Astrocyte of the hippocampus (primary cell): Measurements from ENCODE around the gene CACUL1.
"Not testable (repeated sequence)": the region's sequence is repeated elsewhere in the genome, so short reads cannot be mapped to it uniquely, and the experiment has no call there.

Source experiments
- DNase-seq: peaks from one replicate; pipeline ENCODE4 v3.0.0; 2011; ENCODE audit warnings: low read depth, low spot score

The CACUL1 gene

DNA sequence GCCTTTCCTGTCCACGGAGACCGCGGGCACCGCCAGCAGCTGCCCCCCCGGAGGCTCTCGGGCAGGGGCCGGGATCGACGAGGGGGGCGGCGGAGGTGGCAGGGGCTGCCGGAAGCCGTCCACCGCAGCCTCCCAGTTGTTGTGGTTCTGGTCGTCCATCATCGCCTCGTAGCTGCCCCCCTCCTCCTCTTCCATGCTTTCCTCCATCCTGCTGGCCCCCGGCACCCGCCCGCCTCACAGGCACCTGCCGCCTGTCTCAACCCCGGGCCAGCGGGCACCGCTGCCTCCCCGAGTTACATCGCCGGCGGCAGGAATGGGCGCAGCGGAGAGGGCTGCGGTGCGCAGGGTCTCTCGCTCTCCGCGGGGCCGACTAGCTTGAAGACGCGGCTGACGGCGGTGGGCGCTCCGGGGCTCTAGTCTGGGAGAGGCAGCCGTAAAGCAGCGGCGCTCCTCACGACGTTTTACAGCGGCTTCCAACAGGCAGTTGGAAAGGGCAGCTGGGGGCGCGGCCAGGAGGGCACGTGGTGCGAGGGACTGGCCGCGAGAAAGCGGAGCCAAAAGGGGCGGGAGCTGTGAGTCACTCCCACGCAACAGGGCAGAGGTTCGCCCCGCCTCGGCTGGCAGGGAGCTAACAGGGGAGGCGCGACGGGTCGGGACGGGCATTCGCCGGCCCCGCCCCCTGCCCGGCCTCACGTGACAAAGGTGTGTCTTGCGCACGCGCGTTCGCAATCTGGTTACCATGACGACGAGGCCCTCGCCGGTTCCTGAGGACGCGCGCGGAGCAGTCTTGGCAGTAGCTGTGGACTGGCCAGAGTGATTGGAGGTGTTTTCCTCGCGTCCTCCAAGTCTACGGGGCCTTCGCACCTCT is at the start of gene CACUL1:
TSS of gene CACUL1 (minus strand) at position 415 of the 868 bp plus-strand sequence. CDS start at position 207, 208 bp downstream.
- peak; percentile 100 for DNase-seq

GRCh38 chr10:118804262-118804773 is 49.5 kb upstream of the CACUL1 start:
- DNase-seq, result no peak

DNA sequence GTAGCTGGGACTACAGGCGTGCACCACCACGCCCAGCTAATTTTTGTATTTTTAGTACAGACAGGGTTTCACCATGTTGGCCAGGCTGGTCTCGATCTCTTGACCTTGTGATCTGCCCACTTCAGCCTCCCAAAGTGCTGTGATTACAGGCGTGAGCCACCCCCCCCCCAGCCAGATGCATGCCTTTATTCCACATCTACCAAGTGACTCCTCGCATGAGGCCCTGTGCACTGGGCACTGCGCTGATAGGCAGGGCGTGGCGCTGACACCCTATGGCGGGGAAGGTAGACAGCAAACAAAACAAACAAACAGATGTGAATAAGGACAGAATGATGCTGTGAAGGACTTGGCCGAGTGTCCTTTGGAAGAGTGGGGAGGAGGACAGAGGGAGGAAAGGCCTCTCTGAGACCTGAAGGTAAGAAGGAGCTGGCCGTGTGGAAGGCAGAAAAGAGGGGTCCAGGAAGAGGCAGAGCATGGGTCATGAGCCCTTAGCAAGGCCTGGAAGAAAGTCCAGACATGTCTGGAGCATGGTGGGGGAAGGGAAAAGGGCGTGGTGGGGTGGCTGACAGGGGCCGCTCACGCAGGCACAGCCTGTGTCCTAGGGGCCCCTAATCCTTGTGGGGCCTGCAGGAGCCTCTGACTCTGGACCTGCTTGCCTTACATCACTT is 47.5 kb upstream of the CACUL1 start:
- no peak for DNase-seq

- peak; percentile 42 for DNase-seq
These were observed 46.1 kb upstream of the CACUL1 start for GRCh38 chr10:118800920-118801319.

DNA sequence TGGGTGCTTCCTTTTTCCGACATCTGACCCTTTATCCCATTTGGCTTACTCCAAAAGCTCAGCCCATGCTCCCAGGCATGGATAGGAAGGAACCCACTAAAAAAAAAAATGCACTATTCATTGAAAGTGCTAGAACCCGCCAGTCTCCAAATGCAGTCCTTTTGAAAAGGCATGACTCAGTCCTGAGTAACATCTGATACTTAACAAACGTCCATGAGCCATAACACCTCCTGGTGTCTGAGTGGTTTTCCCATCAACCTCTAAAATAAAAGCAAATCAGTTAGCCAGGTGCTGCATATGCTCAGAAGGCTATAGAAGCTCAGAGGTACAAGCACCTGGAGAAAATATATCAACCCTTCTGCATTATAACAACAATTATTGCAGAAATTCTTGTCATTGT is 45.0 kb upstream of the CACUL1 start:
- DNase-seq, result peak; percentile 64

DNA sequence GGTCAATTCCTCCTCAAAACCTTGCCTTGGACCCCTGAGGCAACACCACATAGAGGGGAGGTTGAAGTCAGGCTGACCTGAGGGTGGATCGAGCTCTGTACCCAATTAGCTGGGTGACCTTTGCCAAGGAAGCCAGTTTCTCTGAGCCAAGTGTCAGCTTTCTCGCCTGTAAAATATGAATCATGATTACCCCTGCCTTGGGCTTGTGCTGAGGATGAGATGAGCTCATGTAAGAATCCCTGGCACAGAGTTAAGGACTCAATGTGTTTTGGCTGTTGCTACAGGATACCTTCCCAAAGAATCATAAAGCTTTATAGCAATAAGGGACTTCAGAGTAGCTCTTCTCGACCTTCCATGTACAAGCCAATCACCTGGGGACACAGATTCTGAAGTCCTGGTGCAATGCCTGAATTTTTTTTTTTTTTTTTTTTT is 43.5 kb upstream of the CACUL1 start:
- DNase-seq, result peak; percentile 46

DNA sequence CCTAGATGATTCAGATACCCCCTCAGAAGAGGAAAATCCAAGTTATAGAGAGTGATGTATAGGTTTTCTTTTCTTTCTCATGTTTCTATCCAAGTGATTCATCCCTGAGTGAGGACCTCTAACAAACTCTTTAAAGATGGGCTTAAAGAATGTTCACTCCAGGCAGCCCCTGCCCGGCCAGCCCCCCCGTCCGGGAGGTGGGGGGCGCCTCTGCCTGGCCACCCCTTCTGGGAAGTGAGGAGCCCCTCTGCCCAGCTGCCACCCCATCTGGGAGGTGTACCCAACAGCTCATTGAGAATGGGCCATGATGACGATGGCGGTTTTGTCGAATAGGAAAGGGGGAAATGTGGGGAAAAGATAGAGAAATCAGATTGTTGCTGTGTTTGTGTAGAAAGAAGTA is 40.2 kb upstream of the CACUL1 start:
- DNase-seq, result not testable (repeated sequence)

- no peak for DNase-seq
These were observed 38.8 kb upstream of the CACUL1 start for GRCh38 chr10:118793545-118793944.

GRCh38 chr10:118792526-118792925 is 37.8 kb upstream of the CACUL1 start:
- DNase-seq, result peak; percentile 76

- DNase-seq, result no peak
These were observed 35.3 kb upstream of the CACUL1 start for GRCh38 chr10:118790058-118790457.

DNA sequence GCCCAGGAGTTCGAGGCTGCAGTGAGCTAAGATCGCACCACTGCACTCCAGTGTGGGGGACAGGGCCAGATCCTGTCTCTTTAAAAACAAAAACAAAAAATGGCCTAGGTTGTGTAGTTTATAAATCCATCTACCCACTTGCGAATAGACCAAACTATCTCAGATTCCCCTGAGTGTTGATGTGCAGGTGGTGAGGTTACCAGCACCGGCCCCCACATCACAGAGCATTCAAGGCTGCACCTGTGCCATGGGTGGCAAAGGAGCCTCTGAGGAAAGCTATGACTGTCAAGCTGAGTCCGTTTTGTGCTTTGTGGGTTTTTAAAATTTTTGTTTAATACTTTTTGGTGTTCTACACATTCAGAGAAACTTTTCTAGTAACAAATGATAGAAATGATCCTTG is 30.8 kb upstream of the CACUL1 start:
- DNase-seq, result no peak

DNA sequence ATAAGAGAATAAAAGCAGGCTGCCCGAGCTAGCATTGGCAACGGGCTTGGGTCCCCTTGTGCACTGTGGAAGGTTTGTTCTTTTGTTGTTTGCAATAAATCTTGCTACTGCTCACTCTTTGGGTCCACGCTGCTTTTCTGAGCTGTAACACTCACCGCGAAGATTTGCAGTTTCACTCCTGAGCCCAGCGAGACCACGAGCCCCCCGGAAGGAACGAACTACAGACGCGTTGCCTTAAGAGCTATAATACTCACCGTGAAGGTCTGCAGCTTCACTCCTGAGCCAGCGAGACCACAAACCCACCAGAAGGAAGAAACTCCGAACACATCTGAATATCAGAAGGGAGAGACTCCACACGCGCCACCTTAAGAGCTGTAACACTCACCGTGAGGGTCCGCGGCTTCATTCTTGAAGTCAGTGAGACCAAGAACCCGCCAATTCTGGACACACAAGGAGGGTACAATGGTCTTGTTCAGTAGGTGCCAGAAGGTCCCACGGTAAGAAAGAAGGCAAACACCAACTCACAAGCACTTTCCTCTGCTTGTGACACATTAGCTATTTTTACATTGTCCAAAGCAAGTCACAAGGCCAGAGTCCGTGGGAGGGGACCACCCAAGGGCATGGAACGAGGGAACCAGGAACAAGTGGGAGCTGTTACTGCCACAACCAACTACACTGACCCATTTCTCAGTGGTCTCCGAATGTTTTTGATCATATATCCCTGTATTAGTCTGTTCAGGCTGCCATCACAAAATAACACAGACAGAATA is 29.2 kb upstream of the CACUL1 start:
- no peak for DNase-seq

DNA sequence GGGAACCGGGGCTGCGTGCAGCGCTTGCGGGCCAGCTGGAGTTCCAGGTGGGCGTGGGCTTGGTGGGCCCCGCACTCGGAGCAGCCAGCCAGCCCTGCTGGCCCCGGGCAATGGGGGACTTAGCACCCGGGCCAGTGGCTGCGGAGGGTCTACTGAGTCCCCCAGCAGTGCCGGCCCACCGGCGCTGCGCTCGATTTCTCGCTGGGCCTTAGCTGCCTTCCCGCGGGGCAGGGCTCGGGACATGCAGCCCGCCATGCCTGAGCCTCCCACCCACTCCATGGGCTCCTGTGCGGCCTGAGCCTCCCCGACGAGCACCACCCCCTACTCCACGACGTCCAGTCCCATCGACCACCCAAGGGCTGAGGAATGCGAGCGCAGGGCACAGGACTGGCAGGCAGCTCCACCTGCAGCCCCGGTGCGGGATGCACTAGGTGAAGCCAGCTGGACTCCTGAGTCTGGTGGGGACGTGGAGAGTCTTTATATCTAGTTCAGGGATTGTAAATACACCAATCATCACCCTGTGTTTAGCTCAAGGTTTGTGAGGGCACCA is 28.2 kb upstream of the CACUL1 start:
- not testable (repeated sequence) for DNase-seq

GRCh38 chr10:118781541-118781940 is 26.8 kb upstream of the CACUL1 start:
- DNase-seq, result no peak

DNA sequence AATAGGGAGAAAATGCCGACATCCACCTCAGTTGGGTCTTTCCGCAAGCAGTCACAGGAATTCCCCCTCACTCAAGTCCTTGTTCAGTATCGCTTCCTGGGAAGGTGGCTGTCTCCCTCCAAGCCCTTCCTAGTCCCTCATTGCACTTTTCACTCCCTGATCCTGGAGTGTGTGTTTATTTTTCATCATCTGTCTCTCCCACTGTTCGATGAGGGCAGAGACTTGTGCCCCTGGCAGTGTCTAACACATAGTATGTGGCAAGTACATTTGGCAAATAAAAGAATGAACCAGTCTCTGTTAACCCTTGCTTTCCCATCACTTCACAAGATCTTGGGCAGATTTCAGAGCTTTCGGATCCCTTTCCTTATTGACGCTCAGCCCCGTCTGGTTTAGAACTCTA is 24.0 kb upstream of the CACUL1 start:
- no peak for DNase-seq

- no peak for DNase-seq
These were observed 22.2 kb upstream of the CACUL1 start for GRCh38 chr10:118776960-118777359.

- no peak for DNase-seq
These were observed 21.3 kb upstream of the CACUL1 start for GRCh38 chr10:118776033-118776432.

DNA sequence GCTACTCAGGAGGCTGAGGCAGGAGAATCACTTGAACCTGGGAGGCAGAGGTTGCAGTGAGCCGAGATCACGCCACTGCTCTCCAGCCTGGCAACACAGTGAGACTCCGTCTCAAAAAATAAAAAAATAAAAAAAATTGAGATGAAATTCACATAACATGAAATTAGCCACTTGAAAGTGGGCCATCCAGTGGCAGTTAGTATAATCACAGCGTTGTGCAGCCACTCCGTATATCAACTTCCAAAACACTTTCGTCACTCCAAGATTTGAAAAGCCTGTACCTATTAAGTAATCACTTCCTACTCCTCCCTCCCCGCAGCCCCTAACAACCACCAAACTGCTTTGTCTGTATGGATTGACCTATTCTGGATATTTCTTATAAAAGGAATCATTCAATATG is 20.7 kb upstream of the CACUL1 start:
- no peak for DNase-seq

- peak; percentile 9 for DNase-seq
These were observed 18.3 kb upstream of the CACUL1 start for GRCh38 chr10:118773041-118773440.

DNA sequence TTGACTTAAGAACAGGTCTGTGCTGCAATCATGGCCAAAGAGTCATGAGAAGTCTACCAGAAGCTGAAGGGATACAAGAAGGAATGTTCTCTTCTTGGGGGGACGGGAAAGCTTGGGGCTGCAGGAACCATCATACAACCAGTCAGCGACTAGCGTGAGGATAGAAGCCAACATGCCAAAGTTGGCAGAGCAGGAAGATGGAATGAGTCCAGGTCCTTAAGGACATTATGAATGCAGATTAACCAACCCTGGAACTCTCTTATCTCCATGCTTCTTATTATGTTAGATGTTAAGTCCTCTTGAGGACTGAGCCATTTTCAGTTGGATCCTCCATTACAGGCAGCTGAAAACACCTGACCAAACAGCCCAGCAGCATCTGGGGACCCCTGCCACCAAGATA is 17.2 kb upstream of the CACUL1 start:
- peak; percentile 13 for DNase-seq

DNA sequence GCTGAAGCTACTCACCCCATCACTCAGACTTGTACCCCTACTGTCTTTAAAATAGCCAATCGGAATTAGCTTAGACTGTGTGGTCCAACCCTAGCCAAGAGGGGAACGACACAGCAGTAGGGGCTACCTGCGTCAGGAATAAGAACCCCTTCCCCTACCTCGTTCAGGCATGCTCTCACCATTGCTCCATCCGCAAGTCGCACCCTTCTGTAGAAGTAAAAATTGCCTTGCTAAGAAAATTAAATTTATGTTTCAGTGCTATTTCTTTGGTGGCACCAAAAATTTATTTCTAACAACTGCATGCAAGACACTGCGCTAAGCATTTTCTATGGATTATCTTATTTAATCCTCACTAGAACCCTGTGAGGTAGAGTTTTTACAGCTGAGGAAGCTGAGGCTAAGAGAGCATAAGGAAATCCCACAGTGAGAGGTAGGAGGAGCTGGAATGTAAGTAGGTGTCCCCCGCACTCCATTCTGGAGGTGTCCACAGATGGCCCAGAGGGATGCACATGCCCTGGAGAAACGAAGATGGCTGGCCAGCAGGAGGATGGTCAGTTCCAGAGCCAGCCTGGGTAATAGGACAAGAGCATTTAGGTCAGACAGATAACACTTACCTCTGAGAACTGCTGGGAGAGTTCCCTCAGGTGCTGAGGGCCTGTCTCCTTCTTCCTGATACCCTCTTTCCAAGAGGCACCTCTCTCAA is 15.3 kb upstream of the CACUL1 start:
- DNase-seq, result no peak
